Measurements from ENCODE around the gene ADAMTS3.

Gene ADAMTS3

GRCh38 chr4:72405417-72405816 lies 163.6 kb downstream of the ADAMTS3 start:
- DNase-seq (ENCODE audit: low spot score): no peak

- no peak for DNase-seq (ENCODE audit: low spot score)
These were observed 171.7 kb downstream of the ADAMTS3 start for GRCh38 chr4:72397314-72397713.

- no peak for DNase-seq (ENCODE audit: low spot score)
These were observed 174.9 kb downstream of the ADAMTS3 start for GRCh38 chr4:72394012-72394663.

GRCh38 chr4:72391281-72391680 lies 177.7 kb downstream of the ADAMTS3 start:
- no peak for DNase-seq (ENCODE audit: low spot score)

DNA sequence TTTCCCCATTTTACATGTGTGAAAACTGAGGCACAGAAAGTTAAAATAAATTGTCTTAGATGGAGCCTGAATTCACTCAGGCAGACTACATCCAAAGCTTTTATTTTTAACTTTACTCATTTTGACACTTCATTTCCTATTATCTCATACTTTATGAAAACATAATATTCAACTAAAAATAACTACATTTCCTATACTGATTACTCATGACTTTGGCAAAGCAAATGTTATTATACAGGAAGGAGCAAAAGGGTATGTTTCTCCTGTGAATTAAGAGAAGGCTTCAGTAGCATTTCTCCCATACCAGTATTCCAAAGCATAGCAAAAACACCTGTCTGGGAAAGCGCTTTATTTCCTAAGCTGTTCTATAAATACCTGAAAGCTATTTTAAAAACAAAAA lies 178.6 kb downstream of the ADAMTS3 start:
- DNase-seq (ENCODE audit: low spot score): no peak

DNA sequence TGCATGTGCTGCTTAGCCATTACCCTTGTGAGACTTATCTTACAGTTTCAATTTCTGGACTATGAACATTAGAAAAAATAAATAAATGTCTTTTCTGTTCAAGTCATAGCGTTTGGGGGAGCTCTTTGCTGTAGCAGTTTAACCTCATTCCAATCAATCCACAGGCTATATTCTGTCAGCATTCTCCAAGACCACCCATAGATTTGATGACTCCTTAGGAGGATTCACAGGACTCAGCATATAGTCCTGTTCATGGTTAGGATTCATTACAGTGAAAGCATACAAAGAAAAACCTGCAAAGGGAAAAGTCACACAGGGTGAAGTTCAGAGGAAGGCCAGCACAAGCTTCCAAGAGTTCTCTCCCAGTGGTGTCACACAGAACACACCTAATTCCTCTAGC lies 180.5 kb downstream of the ADAMTS3 start:
- DNase-seq (ENCODE audit: low spot score): no peak

GRCh38 chr4:72387959-72388358 lies 181.1 kb downstream of the ADAMTS3 start:
- no peak for DNase-seq (ENCODE audit: low spot score)

GRCh38 chr4:72383439-72383838 lies 185.6 kb downstream of the ADAMTS3 start:
- peak; percentile 10 for DNase-seq (ENCODE audit: low spot score)

- DNase-seq (ENCODE audit: low spot score): no peak
These were observed 190.1 kb downstream of the ADAMTS3 start for GRCh38 chr4:72378901-72379300.

DNA sequence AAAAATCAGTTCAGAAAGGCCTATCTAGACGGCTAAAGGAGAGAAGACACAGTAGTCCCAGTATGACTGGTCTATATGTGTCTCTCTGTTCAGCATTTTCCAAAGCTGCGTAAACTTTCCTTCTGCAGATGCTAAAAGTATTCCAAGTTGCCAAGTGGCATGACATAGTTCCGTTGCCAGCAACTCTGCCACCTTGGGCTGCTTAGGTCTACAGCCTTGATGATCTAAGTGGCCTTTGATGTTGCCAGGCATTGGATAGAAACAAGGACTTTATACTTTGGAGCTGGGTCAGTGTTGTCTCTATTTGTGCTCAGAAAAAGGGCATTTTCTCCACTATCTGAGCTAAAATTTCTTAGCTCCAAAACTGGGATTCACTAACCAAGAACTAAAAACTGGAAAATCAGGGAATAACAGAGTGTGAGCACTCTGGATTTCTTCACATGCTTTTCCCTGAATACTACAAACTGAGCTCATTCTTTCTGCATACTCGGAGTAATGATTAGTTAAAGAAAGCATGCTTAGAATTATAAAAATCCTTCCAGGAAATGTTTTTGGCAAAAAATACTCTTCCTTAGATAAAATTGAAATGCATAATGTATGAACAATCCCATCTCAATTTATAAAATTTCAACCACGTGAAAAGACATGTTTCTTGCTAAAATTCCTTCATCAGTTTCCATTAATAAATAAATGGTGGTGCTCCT lies 191.4 kb downstream of the ADAMTS3 start:
- no peak for DNase-seq (ENCODE audit: low spot score)

GRCh38 chr4:72376901-72377300 lies 192.1 kb downstream of the ADAMTS3 start:
- no peak for DNase-seq (ENCODE audit: low spot score)

DNA sequence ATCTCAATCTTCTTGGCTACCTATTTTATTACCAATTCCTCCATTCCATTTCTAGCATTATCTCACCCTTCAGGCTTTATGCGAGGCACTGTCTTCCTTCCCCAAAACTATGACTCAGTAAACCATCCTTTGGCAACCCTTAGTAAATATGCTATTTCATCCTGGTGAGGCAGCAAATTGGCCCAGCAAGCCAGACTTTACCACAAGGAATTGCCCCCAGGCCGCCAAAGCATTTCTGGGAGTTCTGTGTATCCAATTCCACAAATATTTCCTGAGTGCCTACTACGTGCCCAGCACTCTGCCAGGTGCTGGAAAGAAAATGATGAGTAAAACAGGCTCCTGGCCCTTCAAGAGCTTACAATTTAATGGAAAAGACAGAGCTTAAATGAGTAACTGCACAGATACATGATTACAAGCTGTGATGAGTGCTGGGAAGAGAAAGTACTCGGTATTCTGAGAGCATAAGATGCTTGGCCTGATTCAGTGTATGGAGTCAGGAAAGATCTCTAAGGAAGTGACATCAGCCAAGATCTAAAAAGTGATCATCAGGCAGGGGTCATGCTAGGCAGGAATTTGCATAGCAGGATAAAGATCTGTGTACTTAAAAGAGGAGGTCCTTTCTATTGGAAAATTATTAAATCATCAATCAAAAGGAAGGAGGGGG lies 193.8 kb downstream of the ADAMTS3 start:
- DNase-seq (ENCODE audit: low spot score): peak; percentile 8

- no peak for DNase-seq (ENCODE audit: low spot score)
These were observed 194.9 kb downstream of the ADAMTS3 start for GRCh38 chr4:72374159-72374558.

DNA sequence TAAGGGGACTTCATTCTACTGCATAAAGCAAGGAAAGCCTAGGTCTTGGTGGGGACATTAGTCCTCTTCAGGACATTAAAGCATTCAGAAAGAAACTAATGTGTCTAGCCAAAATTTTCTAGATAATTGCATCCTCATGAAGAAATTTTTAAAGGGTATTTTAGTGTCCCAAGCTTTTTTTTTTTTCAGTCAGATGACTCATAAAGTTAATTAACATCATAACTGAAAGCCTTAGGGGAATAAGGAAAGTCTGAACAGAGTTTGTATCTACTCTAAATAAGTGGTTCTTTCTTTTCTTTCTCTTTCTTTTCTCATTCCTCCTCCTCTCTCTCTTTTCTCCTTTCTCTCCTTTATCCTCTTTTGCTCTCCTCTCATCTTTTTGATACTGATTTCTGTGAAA lies 202.4 kb downstream of the ADAMTS3 start:
- no peak for DNase-seq (ENCODE audit: low spot score)

GRCh38 chr4:72365981-72366380 lies 203.0 kb downstream of the ADAMTS3 start:
- DNase-seq (ENCODE audit: low spot score): no peak

DNA sequence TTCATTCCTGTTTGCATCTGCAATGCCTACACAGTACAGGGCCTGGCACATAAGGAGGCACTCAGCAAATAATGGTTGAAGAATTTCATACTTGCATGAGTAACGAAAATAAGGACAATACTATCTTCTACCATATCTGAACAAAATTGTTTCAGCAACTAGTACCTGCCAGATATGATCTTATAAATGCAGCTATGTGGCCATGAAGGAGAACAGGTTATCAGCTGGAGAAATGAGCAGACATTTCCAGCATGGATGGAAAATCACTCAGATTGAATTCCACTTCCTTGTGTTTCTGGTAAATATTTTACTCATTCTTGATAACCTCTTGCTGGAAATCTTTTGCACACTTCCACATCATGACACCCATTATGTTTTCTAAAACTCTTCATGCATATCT lies 204.0 kb downstream of the ADAMTS3 start:
- no peak for DNase-seq (ENCODE audit: low spot score)

GRCh38 chr4:72360075-72360474 lies 208.9 kb downstream of the ADAMTS3 start:
- no peak for DNase-seq (ENCODE audit: low spot score)

GRCh38 chr4:72358483-72358882 lies 210.5 kb downstream of the ADAMTS3 start:
- no peak for DNase-seq (ENCODE audit: low spot score)

- DNase-seq (ENCODE audit: low spot score): no peak
These were observed 211.1 kb downstream of the ADAMTS3 start for GRCh38 chr4:72357908-72358307.

DNA sequence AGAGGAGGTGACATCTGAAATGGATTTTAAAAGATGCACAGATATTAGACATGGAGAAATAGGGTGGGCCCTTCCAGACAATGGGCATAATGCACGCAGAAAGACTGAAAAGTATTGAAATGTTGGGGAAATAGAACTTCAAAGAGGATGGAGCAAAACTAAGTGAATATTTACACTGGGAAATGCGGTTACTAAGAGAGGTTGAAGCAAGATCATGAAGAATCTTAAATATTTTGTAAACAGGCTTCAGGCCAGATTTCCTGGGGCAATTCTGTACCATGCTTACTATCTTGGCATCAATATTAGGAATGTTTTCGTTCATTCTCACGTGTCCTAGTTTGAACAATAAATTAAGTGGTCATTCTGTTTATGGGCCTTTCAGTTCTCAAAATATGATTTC lies 216.3 kb downstream of the ADAMTS3 start:
- DNase-seq (ENCODE audit: low spot score): no peak

- DNase-seq (ENCODE audit: low spot score): no peak
These were observed 217.5 kb downstream of the ADAMTS3 start for GRCh38 chr4:72351521-72351920.

DNA sequence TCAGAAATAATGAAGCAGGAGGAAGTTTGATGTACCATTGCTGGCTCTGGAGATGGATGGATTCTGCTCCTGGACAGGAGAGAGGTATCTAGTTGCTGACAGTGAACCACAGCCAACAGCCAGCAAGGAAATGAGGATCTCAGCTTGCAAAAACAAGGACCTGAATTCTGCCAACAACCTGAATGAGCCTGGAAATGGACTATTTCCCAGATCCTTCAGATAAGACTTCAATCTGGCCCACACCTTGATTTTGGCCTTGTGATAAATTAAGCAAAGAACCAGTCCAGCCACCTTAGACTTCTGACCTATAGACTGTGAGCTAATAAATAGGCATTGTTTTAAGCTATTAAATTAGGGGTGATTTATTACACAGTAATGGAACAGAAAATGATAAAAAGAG lies 220.3 kb downstream of the ADAMTS3 start:
- no peak for DNase-seq (ENCODE audit: low spot score)

GRCh38 chr4:72344418-72344817 lies 224.6 kb downstream of the ADAMTS3 start:
- DNase-seq (ENCODE audit: low spot score): no peak

Measured in AG08396 (cell line).